Gastroesophageal sphincter (tissue), 3 donors: Measurements from ENCODE around the gene SAA2.

ENCODE experiments used
- POLR2A ChIP-seq, 2 donors: fragments of 450-650 bp; IDR thresholded peaks; one replicate each; pipeline ENCODE4 v1.6.1; 2017; ENCODE audit warnings: antibody characterized with exemption in 2 of 2, mild to moderate bottlenecking in 2 of 2, moderate library complexity in 1 of 2
- TF ChIP-seq, protein P1 (sequence below), 4 experiments: fragments of 200-600 bp in 2 of 4; fragments of 450-650 bp in 2 of 4; sonication (generic) in 1 of 4; IDR thresholded peaks; one replicate each; pipeline ENCODE4 v1.5.1; 2017 to 2019; ENCODE audit warnings: antibody characterized with exemption in 4 of 4, mild to moderate bottlenecking in 2 of 4, moderate library complexity in 2 of 4

DNA sequence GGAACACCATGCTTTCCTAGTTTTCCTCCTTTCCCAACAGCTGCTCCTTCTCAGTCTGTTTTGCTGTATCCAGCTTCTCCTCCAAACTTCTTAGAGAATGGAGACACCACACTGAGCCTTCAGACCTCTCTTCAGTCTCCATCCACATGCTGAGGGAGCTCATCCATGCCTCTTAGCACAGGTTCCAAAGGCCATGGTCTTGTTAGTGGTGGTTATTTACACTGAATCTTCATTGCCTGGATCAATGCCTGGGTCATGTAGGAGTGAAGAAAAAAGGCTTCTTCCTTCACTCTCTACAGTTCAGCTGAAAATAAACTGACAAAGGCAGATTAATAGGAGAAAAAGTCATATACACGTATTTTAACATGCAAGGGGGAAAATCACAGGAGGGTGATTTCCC lies 8.8 kb downstream of the SAA2 start:
- TF ChIP-seq, protein P1, sequence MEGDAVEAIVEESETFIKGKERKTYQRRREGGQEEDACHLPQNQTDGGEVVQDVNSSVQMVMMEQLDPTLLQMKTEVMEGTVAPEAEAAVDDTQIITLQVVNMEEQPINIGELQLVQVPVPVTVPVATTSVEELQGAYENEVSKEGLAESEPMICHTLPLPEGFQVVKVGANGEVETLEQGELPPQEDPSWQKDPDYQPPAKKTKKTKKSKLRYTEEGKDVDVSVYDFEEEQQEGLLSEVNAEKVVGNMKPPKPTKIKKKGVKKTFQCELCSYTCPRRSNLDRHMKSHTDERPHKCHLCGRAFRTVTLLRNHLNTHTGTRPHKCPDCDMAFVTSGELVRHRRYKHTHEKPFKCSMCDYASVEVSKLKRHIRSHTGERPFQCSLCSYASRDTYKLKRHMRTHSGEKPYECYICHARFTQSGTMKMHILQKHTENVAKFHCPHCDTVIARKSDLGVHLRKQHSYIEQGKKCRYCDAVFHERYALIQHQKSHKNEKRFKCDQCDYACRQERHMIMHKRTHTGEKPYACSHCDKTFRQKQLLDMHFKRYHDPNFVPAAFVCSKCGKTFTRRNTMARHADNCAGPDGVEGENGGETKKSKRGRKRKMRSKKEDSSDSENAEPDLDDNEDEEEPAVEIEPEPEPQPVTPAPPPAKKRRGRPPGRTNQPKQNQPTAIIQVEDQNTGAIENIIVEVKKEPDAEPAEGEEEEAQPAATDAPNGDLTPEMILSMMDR (IDR thresholded peaks at IDR 0.05), result no peak
- TF ChIP-seq POLR2A (IDR thresholded peaks at IDR 0.05), result no peak
